ENCODE data around the gene CHP1. TPM values are rescaled to one million over a fixed set of nuclear protein-coding genes. Genes with fewer than 3 reads are reported as not detected.

Gene CHP1
- total RNA-seq, 1 experiment from 2014 or later: 71.2 TPM

GRCh38 chr15:41194444-41194843, 36.6 kb upstream of the CHP1 start:
- no peaks in the 10 kb centered on the region for H3K27me3 ChIP-seq (replicated peaks; ENCODE audit: insufficient read depth, low read depth, low read length, poor library complexity)
- TF ChIP-seq EZH2 (IDR thresholded peaks at IDR 0.05; ENCODE audit: borderline replicate concordance, low read depth, low read length, poor library complexity, severe bottlenecking) (no peak), CTCF (conservative IDR thresholded peaks at IDR 0.05; ENCODE audit: low read depth, low read length) (no peak)
- no peaks in the 10 kb centered on the region for H3K36me3 ChIP-seq (ENCODE audit: insufficient read depth, low read length, poor library complexity, severe bottlenecking)
- no peak overlapping the region for H3K4me3 ChIP-seq (ENCODE audit: low read depth, low read length, poor library complexity, severe bottlenecking)
- no peak for DNase-seq (ENCODE audit: low spot score)
- no TSS peak for BruUV-seq (replicated peaks)
- no peaks in the 10 kb centered on the region for H3K9me3 ChIP-seq (ENCODE audit: low read depth, low read length, poor library complexity, severe bottlenecking)
- intact Hi-C loops (cut with micrococcal nuclease; ENCODE audit: unreplicated experiment): no loop called here
- ChIA-PET POLR2A (ENCODE audit: low non-redundant PET) (no interaction called here), CTCF (no interaction called here)
- H3K4me1 ChIP-seq (ENCODE audit: insufficient read depth, low read length, poor library complexity, severe bottlenecking): no peaks in the 10 kb centered on the region
- no peak overlapping the region for H3K27ac ChIP-seq (ENCODE audit: low read depth, low read length, poor library complexity, severe bottlenecking)

GRCh38 chr15:41199470-41199869, 31.6 kb upstream of the CHP1 start:
- Histone ChIP-seq H3K36me3 (ENCODE audit: insufficient read depth, low read length, poor library complexity, severe bottlenecking) (no peaks in the 10 kb centered on the region), H3K9me3 (ENCODE audit: low read depth, low read length, poor library complexity, severe bottlenecking) (no peaks in the 10 kb centered on the region), H3K4me3 (ENCODE audit: low read depth, low read length, poor library complexity, severe bottlenecking) (no peak overlapping the region), H3K27me3 (replicated peaks; ENCODE audit: insufficient read depth, low read depth, low read length, poor library complexity) (no peaks in the 10 kb centered on the region), H3K4me1 (ENCODE audit: insufficient read depth, low read length, poor library complexity, severe bottlenecking) (no peaks in the 10 kb centered on the region), H3K27ac (ENCODE audit: low read depth, low read length, poor library complexity, severe bottlenecking) (no peak overlapping the region)
- CTCF ChIA-PET: no interaction called here
- no TSS peak for BruUV-seq (replicated peaks)
- TF ChIP-seq CTCF (conservative IDR thresholded peaks at IDR 0.05; ENCODE audit: low read depth, low read length) (no peak), EZH2 (IDR thresholded peaks at IDR 0.05; ENCODE audit: borderline replicate concordance, low read depth, low read length, poor library complexity, severe bottlenecking) (no peak)
- no peak for DNase-seq (ENCODE audit: low spot score)
- POLR2A ChIA-PET (ENCODE audit: low non-redundant PET): interaction anchor here (0.6 kb wide), 1 partner anchor 167 kb away, joined by 10 read pairs; no protein-coding TSS in a partner anchor
- intact Hi-C loops (cut with micrococcal nuclease; ENCODE audit: unreplicated experiment): no loop called here

- no TSS peak for BruUV-seq (replicated peaks)
- Histone ChIP-seq H3K4me1 (ENCODE audit: insufficient read depth, low read length, poor library complexity, severe bottlenecking) (no peaks in the 10 kb centered on the region), H3K27ac (ENCODE audit: low read depth, low read length, poor library complexity, severe bottlenecking) (no peak overlapping the region), H3K27me3 (replicated peaks; ENCODE audit: insufficient read depth, low read depth, low read length, poor library complexity) (no peaks in the 10 kb centered on the region), H3K9me3 (ENCODE audit: low read depth, low read length, poor library complexity, severe bottlenecking) (no peaks in the 10 kb centered on the region), H3K4me3 (ENCODE audit: low read depth, low read length, poor library complexity, severe bottlenecking) (no peak overlapping the region), H3K36me3 (ENCODE audit: insufficient read depth, low read length, poor library complexity, severe bottlenecking) (no peaks in the 10 kb centered on the region)
- TF ChIP-seq CTCF (conservative IDR thresholded peaks at IDR 0.05; ENCODE audit: low read depth, low read length): no peak
- no peak for TF ChIP-seq EZH2 (IDR thresholded peaks at IDR 0.05; ENCODE audit: borderline replicate concordance, low read depth, low read length, poor library complexity, severe bottlenecking)
- intact Hi-C loops (cut with micrococcal nuclease; ENCODE audit: unreplicated experiment): no loop called here
- no peak for DNase-seq (ENCODE audit: low spot score)
- CTCF ChIA-PET: no interaction called here
- POLR2A ChIA-PET (ENCODE audit: low non-redundant PET): no interaction called here
Observed at GRCh38 chr15:41203395-41203794, 27.7 kb upstream of the CHP1 start.

Measured in A673 (cell line).